ENCODE data around the gene TSNAXIP1. TPM values are rescaled to one million over a fixed set of nuclear protein-coding genes. Genes with fewer than 3 reads are reported as not detected.

The TSNAXIP1 gene
- total and polyA plus RNA-seq, 9 of the 15 experiments (the other 6 are each of a cell fraction or from before 2014, with no cell fraction given), result 0.03 to 0.24 (median 0.11) TPM; not detected in 4

- TF ChIP-seq, protein P1, sequence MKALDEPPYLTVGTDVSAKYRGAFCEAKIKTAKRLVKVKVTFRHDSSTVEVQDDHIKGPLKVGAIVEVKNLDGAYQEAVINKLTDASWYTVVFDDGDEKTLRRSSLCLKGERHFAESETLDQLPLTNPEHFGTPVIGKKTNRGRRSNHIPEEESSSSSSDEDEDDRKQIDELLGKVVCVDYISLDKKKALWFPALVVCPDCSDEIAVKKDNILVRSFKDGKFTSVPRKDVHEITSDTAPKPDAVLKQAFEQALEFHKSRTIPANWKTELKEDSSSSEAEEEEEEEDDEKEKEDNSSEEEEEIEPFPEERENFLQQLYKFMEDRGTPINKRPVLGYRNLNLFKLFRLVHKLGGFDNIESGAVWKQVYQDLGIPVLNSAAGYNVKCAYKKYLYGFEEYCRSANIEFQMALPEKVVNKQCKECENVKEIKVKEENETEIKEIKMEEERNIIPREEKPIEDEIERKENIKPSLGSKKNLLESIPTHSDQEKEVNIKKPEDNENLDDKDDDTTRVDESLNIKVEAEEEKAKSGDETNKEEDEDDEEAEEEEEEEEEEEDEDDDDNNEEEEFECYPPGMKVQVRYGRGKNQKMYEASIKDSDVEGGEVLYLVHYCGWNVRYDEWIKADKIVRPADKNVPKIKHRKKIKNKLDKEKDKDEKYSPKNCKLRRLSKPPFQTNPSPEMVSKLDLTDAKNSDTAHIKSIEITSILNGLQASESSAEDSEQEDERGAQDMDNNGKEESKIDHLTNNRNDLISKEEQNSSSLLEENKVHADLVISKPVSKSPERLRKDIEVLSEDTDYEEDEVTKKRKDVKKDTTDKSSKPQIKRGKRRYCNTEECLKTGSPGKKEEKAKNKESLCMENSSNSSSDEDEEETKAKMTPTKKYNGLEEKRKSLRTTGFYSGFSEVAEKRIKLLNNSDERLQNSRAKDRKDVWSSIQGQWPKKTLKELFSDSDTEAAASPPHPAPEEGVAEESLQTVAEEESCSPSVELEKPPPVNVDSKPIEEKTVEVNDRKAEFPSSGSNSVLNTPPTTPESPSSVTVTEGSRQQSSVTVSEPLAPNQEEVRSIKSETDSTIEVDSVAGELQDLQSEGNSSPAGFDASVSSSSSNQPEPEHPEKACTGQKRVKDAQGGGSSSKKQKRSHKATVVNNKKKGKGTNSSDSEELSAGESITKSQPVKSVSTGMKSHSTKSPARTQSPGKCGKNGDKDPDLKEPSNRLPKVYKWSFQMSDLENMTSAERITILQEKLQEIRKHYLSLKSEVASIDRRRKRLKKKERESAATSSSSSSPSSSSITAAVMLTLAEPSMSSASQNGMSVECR (CRISPR knock-in tag; IDR thresholded peaks at IDR 0.05), result no peak
- TF ChIP-seq YBX1 (IDR thresholded peaks at IDR 0.05) (no peak), DMBX1 (CRISPR knock-in tag; IDR thresholded peaks at IDR 0.05; ENCODE audit: borderline replicate concordance) (no peak), MIER1 (IDR thresholded peaks at IDR 0.05; ENCODE audit: low read depth) (no peak), SMARCB1 (IDR thresholded peaks at IDR 0.05; ENCODE audit: insufficient read length, low read depth) (no peak), ARID3B (CRISPR knock-in tag; IDR thresholded peaks at IDR 0.05; ENCODE audit: borderline replicate concordance) (no peak), ZNF79 (CRISPR knock-in tag; IDR thresholded peaks at IDR 0.05; ENCODE audit: low read depth) (no peak), KAT2B (IDR thresholded peaks at IDR 0.05; ENCODE audit: low read depth, low read length) (no peak), STAT6 (CRISPR knock-in tag; IDR thresholded peaks at IDR 0.05) (no peak), ZNF507 (tag; conservative IDR thresholded peaks at IDR 0.05) (no peak), PREB (CRISPR knock-in tag; IDR thresholded peaks at IDR 0.05) (no peak)
- TF ChIP-seq, protein P2, sequence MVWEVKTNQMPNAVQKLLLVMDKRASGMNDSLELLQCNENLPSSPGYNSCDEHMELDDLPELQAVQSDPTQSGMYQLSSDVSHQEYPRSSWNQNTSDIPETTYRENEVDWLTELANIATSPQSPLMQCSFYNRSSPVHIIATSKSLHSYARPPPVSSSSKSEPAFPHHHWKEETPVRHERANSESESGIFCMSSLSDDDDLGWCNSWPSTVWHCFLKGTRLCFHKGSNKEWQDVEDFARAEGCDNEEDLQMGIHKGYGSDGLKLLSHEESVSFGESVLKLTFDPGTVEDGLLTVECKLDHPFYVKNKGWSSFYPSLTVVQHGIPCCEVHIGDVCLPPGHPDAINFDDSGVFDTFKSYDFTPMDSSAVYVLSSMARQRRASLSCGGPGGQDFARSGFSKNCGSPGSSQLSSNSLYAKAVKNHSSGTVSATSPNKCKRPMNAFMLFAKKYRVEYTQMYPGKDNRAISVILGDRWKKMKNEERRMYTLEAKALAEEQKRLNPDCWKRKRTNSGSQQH (CRISPR knock-in tag; IDR thresholded peaks at IDR 0.05), result no peak
- TF ChIP-seq, protein P3, sequence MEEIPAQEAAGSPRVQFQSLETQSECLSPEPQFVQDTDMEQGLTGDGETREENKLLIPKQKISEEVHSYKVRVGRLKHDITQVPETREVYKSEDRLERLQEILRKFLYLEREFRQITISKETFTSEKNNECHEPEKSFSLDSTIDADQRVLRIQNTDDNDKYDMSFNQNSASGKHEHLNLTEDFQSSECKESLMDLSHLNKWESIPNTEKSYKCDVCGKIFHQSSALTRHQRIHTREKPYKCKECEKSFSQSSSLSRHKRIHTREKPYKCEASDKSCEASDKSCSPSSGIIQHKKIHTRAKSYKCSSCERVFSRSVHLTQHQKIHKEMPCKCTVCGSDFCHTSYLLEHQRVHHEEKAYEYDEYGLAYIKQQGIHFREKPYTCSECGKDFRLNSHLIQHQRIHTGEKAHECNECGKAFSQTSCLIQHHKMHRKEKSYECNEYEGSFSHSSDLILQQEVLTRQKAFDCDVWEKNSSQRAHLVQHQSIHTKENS (CRISPR knock-in tag; IDR thresholded peaks at IDR 0.05), result no peak
Measured at GRCh38 chr16:67862623-67863583, 56.2 kb downstream of the TSNAXIP1 start (continued).

Data from K562 (cell line).